NCI-H1930 (cell line): ENCODE results near the gene PRAC2.
"Not testable (repeated sequence)": the region's sequence is repeated elsewhere in the genome, so short reads cannot be mapped to it uniquely, and the experiment has no call there.

Experiments
- DNase-seq, 2 experiments: peaks; one replicate each; lab custom pipeline; 2025; lab: John Stamatoyannopoulos, UW

PRAC2 gene

DNA sequence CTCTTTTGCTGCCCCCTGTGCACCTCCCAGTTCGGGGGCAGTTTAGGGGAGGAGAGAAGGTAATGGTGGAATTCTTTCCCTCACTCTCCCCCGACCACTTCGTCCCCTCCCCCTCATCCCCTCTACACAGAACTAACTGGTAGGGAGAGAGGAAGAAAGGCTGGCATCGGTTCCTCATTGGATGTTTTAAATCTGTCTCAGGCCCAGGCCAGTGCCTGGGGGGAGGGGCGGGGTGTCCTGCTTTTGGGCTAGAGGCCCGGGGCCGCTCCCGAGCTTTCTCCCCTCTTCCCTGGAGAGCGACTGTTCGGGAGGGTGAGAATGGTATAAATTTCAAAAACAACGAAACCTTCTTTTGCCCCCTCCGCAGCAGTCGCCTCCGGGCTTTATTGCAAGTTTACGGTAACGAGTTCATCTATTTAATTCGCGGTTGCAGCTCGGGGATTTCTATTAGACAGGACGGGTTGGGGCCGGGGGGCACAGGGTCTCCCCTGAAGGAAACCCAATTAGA is at the start of gene PRAC2:
TSS of gene PRAC2 (plus strand) at position 271 of the 508 bp plus-strand sequence. CDS start 1,226 bp downstream, outside the sequence.
- no peak for DNase-seq

DNA sequence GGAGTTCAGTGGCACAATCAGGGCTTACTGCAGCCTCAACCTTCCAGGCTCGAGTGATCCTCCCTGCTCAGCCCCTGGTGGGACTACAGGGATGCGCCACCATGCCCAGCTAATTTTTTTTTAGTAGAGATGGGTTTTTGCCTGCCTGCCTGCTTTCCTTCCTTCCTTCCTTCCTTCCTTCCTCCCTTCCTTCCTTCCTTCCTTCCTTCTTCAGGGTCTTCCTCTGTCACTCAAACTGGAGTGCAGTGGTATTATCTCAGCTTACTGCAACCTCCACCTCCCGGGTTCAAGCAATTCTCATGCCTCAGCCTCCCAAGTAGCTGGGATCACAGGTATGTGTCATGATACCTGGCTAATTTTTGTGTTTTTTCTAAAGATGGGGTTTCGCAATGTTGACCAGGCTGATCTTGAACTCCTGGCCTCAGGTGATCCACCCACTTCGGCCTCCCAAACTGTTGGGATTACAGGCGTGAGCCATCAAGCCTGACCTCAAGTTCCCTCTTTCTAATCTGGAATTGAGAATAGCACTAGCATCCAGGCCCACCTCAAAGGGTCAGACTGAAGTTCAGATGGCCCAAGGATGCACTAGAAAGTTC is 45.9 kb upstream of the PRAC2 start:
- DNase-seq, result no peak

DNA sequence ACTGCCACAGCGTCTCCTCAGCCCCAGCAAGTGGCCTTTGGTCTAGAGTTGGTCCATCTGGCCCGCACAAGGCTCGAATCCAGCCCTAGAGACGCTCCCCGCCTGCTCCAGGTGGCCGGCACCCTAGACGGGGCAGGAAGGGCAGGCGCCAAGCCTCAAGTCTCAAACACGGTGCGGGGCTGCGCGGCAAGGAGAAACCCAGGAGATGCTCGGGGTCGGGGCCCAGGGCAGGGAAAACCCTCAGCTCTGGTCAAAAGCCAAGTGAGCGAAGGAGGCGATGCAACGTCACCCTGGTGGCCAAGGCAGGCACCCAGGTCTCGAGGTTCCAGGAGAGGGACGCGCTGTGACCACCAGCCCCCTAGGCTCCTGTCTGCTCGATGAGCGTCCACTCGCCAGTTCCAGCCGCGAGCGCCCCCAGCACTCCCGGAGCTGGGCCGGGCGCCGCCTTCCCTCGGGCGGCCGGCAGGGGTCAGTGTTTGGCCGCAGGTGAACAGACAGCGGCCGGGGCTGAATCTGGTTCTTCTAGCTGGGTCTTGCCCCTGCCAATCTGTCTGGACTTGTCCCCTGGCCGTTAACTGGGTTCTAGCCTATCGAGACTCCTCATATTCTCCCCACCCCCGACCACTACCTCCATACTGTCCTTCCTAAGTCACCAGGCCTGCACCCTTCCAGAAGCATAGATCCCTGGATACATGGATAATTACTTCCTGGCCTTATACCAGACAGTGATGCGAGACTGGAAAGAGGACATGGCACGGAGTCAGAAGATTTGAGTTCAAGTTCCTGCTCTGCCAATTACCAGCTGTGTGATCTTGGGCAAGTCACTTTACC is 44.6 kb upstream of the PRAC2 start:
- DNase-seq, result peak; percentile 53 to 75

DNA sequence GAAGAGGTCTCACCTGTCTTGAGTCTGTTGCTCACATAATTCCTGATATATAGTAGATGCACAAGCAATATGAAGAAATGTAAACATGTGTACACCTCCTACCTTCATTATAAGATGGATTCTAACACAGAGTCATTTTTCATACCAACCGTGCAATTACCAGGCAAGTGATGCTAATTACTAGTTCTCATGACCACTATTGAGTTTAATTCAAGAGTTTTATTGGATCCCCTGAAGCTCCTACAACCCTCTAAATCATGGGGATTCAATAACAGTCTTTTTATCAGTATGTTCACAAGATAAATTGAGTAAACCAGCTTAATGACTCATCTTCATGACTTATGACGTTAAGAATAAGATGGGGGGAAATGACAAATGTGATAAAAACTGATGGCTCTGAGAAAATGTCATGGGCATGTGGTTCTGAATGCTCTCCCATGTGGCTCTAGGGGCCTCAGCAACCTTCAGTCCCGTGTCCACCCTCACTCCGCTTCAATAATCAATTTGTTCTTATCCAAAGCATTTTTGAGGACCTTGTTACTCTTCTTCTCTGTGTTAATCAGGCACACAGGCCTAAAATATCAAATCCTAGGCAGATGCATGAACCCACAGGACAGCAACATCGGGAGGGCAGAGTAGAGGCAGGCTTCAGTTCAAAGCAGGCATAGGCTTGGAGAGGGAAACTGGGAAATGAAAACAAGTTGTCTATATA is 43.4 kb upstream of the PRAC2 start:
- no peak for DNase-seq

DNA sequence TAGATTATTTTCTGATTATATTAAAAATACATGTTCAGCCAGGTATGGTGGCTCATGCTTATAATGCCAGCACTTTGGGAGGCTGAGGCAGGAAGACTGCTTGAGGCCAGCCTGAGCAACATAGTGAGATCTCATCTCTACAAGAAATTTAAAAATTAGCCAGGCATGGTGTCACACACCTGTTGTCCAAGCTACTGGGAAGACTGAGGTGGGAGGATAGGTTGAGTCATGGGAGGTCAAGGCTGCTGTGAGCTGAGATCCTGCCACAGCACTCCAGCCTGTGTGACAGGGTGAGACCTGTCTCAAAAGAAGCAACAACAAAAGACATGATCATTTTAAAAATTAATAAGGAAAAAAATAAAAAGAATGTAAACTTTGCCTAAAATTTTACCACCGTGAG is 41.4 kb upstream of the PRAC2 start:
- DNase-seq, result no peak

DNA sequence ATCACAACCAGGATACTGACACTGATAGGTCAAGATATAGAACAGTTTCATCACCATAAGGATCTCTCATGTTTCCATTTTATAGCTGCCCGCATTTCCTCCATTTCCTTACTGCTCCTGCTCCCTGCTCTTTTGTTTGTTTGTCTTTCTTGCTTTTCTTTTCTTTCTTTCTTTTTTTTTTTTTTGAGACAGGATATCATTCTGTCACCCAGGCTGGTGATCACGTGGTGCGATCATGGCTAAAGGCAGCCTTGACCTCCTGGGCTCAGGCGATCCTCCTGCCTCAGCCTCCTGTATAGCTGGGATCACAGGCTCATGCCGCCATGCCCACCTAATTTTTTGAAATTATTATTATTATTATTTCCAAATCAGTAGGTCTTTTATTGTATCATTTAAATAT is 32.3 kb upstream of the PRAC2 start:
- no peak for DNase-seq

DNA sequence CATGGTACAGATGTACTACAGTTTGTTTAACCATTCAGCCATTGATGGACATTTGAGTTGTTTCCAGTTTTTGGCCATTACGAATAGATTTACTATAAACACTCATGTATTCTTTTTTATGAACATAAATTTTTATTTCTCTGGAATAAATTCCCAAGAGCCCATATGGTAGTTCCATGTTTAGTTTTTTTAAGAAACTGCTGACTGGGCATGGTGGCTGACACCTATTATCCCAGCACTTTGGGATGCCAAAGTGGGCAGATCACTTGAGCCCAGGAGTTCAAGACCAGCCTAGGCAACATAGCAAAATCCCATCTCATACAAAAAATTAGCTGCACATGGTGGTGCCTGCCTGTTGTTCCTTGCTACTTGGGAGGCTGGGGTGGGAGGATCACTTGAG is 30.9 kb upstream of the PRAC2 start:
- no peak for DNase-seq

DNA sequence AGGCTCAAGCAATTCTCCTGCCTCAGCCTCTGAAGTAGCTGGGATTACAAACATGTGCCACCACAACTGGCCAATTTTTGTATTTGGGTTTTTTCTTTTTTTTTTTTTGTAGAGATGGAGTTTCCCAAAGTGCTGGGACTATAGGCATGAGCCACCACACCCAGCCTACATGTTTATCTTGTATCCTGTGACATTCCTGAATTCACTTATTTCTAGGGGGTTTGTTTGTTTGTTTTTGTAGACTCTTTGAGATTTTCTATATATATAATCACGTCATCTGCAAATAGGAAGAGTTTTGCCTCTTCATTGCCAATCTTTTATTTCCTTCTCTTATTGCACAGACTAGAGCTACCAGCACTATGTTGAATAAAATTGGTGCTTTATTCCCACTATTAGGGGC is 29.8 kb upstream of the PRAC2 start:
- DNase-seq, result no peak

DNA sequence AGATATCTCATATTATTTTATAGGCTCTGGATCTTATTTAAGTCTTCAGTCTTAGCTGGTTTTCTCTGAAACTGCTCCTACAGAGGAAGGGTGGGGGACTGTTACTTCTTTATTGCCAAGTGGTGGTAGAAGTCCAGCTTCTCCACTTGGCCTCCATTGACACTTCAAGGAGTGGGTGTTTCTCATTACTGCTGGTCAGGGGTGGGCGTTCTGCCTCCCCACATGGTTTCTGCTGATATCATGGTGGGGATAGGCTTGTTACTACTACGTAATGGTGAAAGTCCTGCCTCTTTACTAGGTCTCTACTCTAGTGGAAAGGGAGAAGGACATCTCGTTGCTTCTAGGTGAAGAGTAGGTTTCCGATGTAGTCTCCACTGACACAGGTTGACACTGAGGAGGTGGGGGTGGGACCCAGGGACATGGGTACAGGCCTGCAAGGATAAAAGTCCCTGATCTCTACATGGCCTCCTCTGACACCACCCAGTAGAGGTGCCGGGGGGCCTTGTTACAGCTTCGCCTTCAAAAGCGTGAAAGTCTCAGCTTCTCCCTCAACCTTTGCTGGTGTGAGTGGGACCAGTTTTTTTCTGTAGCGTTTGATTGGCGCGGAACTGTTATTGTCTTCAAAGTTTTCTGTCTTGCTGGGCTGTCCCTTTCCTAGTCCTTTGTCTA is 21.0 kb upstream of the PRAC2 start:
- DNase-seq, result no peak

DNA sequence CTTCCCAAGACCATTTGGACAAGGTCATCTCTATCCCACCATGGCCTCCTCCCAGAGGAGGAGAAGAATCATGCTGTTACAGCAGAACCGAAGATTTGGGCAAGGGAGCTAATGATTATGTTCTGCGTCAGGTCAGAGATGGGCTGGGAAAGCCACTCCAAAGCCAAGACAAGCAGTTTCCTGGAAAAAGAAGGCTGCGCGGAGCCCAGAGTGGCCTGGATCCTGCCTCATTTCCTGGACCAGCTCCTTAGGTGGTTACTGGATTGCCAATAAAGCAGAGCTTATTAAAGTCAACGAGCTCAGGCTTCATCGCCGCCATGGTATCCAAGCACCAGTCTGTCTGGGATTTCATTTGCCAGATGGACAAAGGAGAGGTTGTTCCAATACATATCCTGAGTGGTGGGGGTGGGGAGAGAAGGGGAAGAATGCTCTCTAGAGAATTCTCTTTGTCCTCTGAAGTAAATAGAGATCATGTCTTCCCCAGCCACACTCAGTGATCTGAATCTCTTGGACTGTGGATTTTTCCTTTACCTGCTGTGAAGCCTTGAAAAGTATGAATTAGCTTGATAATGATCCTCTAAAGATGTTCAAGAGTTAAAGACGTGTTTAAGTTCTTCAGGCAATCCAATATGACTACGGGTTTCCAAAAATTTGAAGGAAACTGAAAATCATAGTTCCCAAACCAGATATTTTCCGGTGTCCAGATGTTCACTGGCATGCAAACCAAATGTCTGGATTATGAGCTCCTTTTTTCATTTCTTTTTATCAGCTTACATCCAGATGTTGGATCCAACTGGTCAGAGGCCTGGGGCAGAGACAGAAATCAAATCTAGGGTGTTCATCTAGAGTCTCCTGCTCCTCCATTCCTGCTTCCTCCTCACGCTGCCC is 18.4 kb upstream of the PRAC2 start:
- peak in 1 of 2 experiments; percentile 13 for DNase-seq

DNA sequence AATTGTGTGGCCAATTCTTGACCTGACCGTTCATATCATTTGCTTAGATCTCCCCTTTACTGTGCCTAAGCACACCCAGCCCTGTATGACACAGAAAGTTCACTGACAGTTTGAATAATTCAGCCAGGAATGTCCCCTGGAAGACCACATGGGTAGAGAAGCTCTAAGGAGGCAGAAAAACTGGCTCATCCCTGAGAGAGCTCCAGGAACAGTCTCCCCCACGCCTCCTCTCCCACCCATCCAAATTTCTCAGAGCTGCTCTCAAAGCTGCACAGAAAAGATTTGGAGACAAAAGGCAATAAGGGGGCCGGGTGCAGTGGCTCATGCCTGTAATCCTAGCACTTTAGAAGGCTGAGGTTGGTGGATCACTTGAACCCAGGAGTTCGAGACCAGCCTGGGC is 11.9 kb upstream of the PRAC2 start:
- no peak for DNase-seq

DNA sequence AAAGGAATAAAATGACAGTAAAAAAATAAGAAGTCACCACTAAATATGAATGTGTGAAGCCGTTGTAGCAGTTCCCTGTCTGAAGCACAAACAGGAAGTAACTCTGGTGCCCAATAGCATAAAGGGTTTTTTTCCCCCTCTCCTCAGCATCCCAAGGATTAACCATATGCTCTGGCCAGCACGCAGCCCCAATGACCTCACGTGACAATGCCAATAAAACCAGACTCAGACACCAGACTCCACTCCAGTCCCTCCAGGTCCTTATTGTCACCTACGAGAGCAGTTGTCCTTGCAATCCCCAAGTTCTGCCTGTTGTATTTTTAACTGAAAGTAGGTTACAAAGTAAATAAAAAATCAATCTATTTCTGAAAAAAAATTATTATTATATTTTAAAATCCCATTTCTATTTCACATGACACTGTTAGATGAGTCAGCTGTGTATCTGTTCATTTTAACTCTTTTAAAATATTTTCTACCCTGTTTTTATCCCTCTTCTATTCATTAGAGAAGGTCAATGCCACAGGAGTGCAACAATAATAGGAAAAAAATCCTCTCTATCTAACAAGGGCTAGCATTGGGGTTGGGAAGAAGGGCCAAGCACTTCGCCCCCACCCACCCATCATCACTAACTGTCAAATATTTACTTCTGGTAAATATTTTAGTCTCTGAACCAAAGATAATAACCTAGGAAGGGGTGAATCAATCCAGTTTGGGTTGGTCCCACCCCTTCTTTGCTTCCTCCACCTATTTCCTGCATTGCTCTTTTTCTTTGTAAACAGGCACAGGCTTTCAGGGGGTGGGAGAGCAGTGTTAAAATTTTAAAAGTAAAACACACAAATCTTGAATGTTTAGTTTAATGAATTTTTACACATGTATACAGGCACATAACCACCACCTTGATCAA is 7.2 kb upstream of the PRAC2 start:
- DNase-seq, result peak in 1 of 2 experiments; percentile 16

DNA sequence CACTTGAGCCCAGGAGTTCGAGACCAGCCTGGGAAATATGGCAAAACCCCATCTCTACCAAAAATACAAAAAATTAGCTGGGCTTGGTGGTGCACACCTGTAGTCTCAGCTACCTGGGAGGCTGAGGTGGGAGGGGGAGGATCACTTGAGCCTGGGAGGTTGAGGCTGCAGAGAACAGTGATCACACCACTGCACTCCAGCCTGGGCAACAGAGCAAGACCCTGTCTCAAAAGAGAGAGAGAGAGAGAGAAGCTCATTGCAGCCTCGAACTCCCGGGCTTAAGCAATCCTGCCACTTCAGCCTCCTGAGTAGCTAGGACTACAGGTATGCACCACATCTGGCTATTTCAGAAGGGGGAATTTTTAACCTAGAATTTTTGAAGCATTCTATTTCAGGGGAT is 6.4 kb upstream of the PRAC2 start:
- not testable (repeated sequence) for DNase-seq

DNA sequence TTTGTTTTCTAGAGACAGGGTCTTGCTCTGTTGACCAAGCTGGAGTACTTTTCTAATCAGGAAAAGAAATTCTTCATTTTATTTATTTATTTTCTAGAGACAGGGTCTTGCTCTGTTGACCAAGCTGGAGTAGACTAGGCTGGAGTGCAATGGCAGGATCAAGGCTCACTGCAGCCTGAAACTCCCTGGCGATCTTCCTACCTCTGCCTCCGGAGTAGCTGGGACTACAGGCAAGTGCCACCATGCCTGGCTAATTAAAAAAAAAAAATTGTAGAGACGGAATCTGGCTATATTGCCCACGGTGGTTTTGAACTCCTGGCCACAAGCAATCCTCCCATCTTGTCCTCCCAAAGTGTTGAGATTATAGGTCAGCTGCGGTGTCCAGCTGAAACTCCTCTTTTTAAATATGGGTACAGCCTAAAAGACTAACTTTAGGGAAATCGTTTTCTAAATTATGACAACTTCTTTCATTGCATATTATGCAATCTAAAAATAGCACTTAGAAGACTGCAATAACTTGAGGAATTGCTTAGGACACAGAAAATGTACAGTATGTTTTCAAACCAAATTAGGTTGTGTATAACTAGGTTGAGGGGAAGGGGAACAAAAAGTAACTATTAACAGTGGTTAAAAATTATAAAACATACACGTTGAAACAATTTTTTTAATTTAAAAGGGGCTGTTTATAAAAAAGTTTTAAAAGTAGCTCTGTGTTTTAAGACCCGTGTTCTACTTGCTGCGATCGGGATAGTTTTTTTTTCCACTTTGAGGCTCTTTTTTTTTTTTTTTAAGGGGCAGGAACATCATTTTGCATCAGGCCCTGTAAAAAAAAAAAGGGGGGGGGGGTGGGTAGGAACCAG is 5.4 kb upstream of the PRAC2 start:
- no peak for DNase-seq

DNA sequence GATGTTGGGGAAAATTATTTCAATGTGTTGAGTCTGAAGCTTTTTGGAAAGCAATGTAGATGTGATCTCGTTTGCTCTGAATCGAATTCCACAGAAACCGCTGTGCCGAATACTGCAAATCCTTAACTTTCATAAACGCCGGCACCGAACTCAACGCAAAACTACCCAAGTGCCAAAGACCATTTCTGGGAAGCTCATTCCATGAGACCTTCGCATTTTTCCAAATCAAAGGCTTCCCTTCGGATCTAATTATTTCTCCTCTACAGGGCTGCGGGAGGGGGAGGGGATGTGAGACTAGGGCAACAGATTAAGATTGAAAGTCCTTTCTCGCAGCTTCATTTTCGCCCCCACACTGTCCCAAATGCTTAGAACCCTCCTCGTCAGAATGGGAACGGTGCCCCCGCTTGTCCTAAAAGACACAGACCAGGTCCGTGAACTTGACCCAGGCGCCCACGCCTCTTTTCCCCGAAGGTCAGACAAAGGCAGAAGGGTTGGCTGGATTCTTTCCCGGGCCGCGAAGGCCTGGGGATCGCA is 4.7 kb upstream of the PRAC2 start:
- DNase-seq, result no peak

DNA sequence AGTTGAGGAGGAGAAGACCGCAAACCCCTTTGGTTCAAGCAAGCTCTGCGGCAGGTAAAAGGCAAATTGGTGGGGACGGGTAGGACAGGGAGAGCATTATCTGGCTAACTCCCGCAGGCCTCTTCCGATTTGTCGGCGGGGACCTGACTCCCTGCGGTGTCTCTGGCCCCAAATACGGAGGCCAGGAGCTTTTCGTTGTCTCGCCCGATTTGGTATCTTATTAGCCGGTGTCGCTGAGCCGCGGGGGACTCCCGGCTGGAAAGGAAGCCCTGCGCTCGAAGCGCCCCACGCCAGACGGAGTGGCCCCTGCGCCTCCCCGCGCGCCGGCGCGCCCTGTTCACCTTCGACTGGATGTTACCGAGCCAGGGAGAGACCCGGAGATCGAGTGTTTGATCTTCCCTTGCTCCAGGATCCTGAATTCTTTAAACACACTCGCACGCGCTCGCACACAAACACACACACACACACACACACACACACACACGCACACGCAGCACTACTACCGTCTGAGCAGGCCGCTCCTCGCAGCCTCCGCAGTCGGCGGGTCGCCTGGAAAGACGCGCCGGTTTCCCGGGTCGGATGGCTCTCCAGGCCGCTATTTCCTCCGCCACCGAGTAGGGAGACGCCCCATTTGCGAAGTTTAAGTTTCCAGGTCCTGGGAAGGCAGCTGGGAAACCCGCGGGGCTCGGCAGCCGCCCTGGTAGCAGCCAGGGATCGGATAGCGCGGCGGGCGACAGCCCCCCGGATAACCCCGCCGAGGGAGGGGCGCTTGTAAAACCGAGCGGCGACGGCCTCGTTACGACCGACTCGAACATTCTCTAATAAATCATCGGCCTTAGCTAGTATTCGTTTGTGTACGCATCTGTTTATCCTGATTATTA is 4.0 kb upstream of the PRAC2 start:
- DNase-seq, result no peak

DNA sequence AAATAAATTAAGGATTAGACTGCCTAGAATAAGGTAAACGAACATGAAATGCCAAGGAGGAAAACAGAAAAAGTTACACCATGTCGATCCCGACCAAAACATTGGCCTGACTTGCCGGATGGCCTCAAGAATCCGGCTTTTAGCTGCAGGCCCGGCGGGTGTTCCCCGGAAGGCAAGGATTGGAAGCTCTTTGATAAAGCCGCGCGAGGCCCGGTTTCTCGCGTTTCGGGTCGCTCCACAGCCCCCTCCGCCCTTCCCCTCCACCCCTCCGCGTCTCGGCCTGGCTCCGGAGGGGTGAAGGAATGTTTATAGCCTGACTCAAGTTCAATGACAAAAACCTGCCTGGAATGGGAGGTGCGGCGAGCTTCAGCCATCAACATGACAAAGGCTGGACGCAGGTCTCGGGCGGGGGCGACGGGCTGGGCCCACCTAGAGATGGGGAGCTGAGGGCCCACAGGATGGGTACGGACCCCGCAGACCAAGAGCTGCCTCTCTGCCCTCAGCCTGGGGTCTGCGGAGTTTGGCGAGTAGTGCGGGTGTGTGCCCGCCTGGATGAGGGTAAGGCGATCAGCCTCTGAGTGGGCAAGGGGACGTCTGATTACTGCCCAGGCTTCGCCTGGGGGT is 3.2 kb upstream of the PRAC2 start:
- no peak for DNase-seq
